Putamen (tissue), 1 donor: ENCODE results near the gene AMOTL2.

Experiments
- DNase-seq: peaks from one replicate; pipeline ENCODE4 v3.0.0-alpha.2; 2016; ENCODE audit warnings: low spot score

AMOTL2 gene

GRCh38 chr3:134314588-134315285 is 59.5 kb downstream of the AMOTL2 start:
- no peak for DNase-seq

DNA sequence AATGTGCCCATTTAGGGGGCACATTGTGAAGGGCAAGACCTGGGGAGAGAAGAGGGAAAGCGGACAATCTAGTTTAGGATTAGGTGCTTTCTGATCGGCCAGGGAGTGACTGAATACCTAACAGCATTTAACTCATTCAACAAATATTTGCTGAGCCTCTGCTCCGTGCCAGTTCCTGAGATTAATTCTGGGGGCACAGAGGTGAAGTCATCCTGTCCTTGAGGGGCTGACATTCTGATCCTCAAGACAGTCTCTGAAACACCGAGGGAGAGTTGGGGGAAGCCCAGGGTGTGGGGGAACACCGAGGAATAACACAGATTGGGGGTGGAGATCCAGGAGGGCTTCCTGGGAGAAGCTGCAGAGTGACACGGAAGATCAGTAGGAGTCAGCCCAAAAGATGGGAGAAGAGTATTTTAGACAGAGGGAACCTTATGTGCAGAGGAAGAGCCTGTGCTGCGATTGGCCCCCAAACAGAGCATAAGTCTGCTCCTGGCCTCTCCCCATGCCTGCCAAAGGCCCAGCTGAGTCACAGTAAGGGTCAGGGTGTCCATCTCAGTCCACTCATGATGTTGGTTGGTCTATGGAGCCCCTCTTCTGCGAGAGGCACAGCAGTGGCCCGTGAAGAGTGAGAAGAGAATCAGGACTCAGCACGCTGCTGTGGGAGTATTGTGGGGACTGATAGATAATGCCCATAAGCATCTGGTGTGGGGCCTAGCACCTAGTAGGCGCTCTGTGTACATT is 60.2 kb downstream of the AMOTL2 start:
- DNase-seq: no peak

GRCh38 chr3:134312873-134313846 is 61.1 kb downstream of the AMOTL2 start:
- DNase-seq: no peak

- DNase-seq: no peak
These were observed 62.0 kb downstream of the AMOTL2 start for GRCh38 chr3:134312072-134312872.

GRCh38 chr3:134311693-134312071 is 62.6 kb downstream of the AMOTL2 start:
- DNase-seq: no peak

DNA sequence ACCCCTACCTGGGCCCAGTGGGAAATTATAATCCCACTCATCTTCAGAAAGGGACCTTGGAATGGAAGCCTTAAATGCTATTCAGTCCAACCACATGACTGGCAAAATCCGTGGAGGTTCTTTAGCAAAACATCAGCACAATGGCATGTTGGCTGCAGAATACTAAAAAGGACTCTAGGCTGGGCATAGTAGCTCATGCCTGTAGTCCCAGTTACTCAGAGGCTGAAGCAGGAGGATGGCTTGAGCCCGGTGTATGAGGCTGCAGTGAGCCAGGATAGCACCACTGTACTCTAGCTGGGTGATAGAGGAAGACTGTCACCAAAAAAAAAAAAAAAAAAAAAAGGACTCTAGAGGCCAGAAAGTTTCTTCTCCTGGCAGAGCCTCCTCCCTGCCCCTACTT is 63.0 kb downstream of the AMOTL2 start:
- DNase-seq: no peak

- no peak for DNase-seq
These were observed 64.1 kb downstream of the AMOTL2 start for GRCh38 chr3:134309987-134310700.

DNA sequence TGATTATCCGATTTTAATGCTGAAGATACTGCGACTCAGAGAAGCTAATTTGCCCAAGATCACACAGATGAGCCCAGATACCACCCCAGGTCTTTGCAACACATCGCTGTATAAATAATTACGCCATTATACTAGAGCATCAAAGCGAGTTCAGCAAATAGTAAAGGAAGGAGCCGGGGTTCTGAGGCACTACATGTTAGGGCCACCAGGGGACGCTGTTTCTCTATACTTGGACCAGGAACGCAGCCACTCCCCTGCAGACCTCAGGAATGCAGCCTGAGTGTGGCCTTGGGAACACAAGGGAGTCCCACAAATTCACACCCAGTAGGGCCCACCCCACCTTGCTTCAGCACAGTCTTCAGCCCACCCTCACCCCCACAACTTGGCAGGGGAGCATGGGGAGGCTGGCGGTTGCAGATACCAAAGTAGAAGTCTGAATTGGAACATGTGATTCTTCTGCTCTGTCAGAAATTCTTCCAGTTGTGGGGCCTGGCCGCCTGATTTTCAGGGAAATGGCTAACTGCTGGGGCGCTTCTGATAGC is 65.8 kb downstream of the AMOTL2 start:
- DNase-seq: peak; percentile 83

DNA sequence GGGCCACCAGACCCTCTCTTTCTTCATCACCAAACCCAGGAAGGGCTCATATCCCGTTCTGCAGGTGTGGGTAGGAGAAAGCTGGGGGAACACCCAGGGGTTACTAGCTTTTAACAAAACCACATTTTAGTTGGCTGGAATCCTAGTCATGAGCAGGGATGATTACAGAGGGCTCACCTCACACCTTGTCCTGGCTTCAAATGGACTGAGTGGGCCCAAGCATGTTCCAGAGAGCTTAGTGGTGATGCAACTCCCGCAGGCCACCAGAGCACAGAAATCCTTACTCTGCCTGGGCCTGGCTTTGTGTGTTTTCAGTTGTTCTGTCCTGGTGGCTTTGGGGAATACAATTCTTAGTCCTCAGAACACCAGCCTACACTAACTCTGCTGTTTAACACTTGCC is 66.8 kb downstream of the AMOTL2 start:
- no peak for DNase-seq

DNA sequence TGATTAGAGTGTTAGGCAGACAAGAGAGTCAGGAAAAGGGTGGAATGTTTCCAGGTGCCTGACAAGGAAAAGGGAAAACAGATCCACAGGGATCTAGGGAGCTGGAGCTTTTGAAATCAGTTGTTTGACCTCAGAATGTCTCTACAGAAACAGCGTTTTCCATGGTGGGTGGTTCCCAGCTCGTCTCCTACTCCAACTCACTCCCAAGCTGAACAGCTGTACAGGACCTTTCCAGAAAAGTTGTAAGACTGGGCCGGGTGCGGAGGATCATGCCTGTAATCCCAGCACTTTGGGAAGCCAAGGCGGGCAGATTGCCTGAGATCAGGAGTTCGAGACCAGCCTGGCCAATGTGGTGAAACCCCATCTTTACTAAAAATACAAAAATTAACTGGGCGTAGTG is 67.9 kb downstream of the AMOTL2 start:
- no peak for DNase-seq
